GM12878 (cell line): Measurements from ENCODE around the gene SRP14. TPM values are rescaled to one million over a fixed set of nuclear protein-coding genes. Genes with fewer than 3 reads are reported as not detected.

Experiments used
- ATAC-seq: fragments of 200-7000 bp; cut with Tn5 transposase; 3 replicates; pipeline ENCODE4 v1.9.1; 2020; ENCODE audit warnings: mild to moderate bottlenecking, moderate library complexity
- BruUV-seq: library from RNA; stranded (reverse); fragments of 400-500 nt; replicated peaks from 2 replicates; lab custom pipeline; 2021; lab: Mats Ljungman, UMichigan
- CTCF ChIA-PET: fragments of 300-600 bp; sonication (Branson Sonifier 250); formaldehyde crosslinking; extraction: SDS; loops from one replicate; lab custom pipeline; 2021; ENCODE audit warnings: inconsistent platforms; lab: Yijun Ruan, JAX
- POLR2A ChIA-PET: fragments of 350-600 bp; formaldehyde crosslinking; extraction: SDS; loops from one replicate; lab custom pipeline; 2021; ENCODE audit warnings: inconsistent platforms; lab: Charles Lee
- RAD21 ChIA-PET: fragments of 300-600 bp; sonication (Branson Sonifier 250); formaldehyde crosslinking; loops from one replicate; lab custom pipeline; 2023; ENCODE audit warnings: antibody characterized with exemption; ENCODE audit not compliant: unreplicated experiment; lab: Charles Lee
- SMC1A ChIA-PET: fragments of 300-600 bp; sonication (Branson Sonifier 250); formaldehyde crosslinking; loops from one replicate; lab custom pipeline; 2023; ENCODE audit not compliant: unreplicated experiment, uncharacterized antibody; lab: Charles Lee
- DNase-seq: peaks from one replicate; pipeline ENCODE4 v3.0.0-alpha.2; 2011; ENCODE audit warnings: low read depth, low spot score
- FAIRE-seq: peaks from 3 replicates; lab custom pipeline; 2011; peaks lifted over from hg19 to GRCh38; lab: Jason Lieb, UNC
- H2AFZ ChIP-seq: 2 replicates; pipeline ENCODE4 v1.6.0; 2011; ENCODE audit warnings: low read depth, low read length, control low read depth; ENCODE audit not compliant: control insufficient read depth
- H3K27ac ChIP-seq: 2 replicates; pipeline ENCODE4 v1.5.1; 2011; ENCODE audit warnings: control low read depth; ENCODE audit not compliant: control insufficient read depth, insufficient read depth
- H3K27me3 ChIP-seq, 2 experiments: replicated peaks in 1 of 2; 2 replicates each; pipeline versions ENCODE4 v1.6.0 to v1.6.1; 2011; ENCODE audit warnings: low read length in 1 of 2; ENCODE audit not compliant: control insufficient read depth in 2 of 2, insufficient read depth in 2 of 2
- H3K36me3 ChIP-seq, 2 experiments: 2 replicates each; pipeline ENCODE4 v1.5.1; 2011; ENCODE audit warnings: low read length in 1 of 2; ENCODE audit not compliant: control insufficient read depth in 2 of 2, insufficient read depth in 2 of 2
- H3K4me1 ChIP-seq: 2 replicates; pipeline ENCODE4 v1.6.1; 2011; ENCODE audit warnings: mild to moderate bottlenecking, low read length, moderate library complexity, mixed read lengths; ENCODE audit not compliant: control insufficient read depth, insufficient read depth
- H3K4me2 ChIP-seq: 2 replicates; pipeline ENCODE4 v1.6.0; 2011; ENCODE audit warnings: control low read depth; ENCODE audit not compliant: control insufficient read depth, insufficient read depth
- H3K4me3 ChIP-seq: fragments of 200-600 bp; sonication (generic); 2 replicates; pipeline ENCODE4 v1.5.1; 2016
- H3K79me2 ChIP-seq: 2 replicates; pipeline ENCODE4 v1.6.0; 2011; ENCODE audit warnings: low read length; ENCODE audit not compliant: control insufficient read depth, insufficient read depth
- H3K9ac ChIP-seq: 2 replicates; pipeline ENCODE4 v1.8.0; 2011; ENCODE audit warnings: low read length, control low read depth, mixed read lengths; ENCODE audit not compliant: control insufficient read depth, insufficient read depth
- H3K9me3 ChIP-seq: replicated peaks from 3 replicates; pipeline ENCODE4 v1.5.1; 2011; ENCODE audit warnings: mild to moderate bottlenecking, low read length; ENCODE audit not compliant: control insufficient read depth, insufficient read depth
- H4K20me1 ChIP-seq: 2 replicates; pipeline ENCODE4 v1.6.0; 2011; ENCODE audit not compliant: control insufficient read depth, insufficient read depth
- BCL11A ChIP-seq: IDR thresholded peaks from 2 replicates; pipeline ENCODE4 v1.6.1; 2011; ENCODE audit warnings: low read depth, low read length
- BHLHE40 ChIP-seq, 2 experiments: fragments of 450-650 bp in 1 of 2; IDR thresholded peaks; 2 replicates each; pipeline ENCODE4 v1.6.1; 2011 to 2017; ENCODE audit warnings: low read depth in 2 of 2, borderline replicate concordance in 1 of 2, improper control_type of control experiment in 1 of 2, low read length in 1 of 2, mild to moderate bottlenecking in 1 of 2
- EED ChIP-seq: sonication (generic); IDR thresholded peaks from 2 replicates; pipeline ENCODE4 v1.6.1; 2016; ENCODE audit warnings: antibody characterized with exemption, low read depth
- HDAC6 ChIP-seq: fragments of 200-600 bp; sonication (generic); IDR thresholded peaks from one replicate; pipeline ENCODE4 v1.8.0; 2017; ENCODE audit warnings: antibody characterized with exemption; ENCODE audit not compliant: unreplicated experiment
- IRF3 ChIP-seq: fragments of 450-650 bp; IDR thresholded peaks from 2 replicates; pipeline ENCODE4 v1.6.1; 2014; ENCODE audit warnings: mild to moderate bottlenecking
- JUNB ChIP-seq: IDR thresholded peaks from 2 replicates; pipeline ENCODE4 v1.6.1; 2016; ENCODE audit warnings: antibody characterized with exemption, mild to moderate bottlenecking
- JUND ChIP-seq: IDR thresholded peaks from 2 replicates; pipeline ENCODE4 v1.6.1; 2012; ENCODE audit warnings: low read depth, mild to moderate bottlenecking, low read length, improper control_type of control experiment, moderate library complexity
- KLF5 ChIP-seq: fragments of 450-650 bp; IDR thresholded peaks from 2 replicates; pipeline ENCODE4 v1.6.1; 2014; ENCODE audit warnings: mild to moderate bottlenecking; ENCODE audit not compliant: partially characterized antibody
- NBN ChIP-seq: fragments of 450-650 bp; IDR thresholded peaks from 2 replicates; pipeline ENCODE4 v1.6.1; 2016
- RAD21 ChIP-seq: IDR thresholded peaks from 2 replicates; pipeline ENCODE4 v1.6.1; 2011; ENCODE audit warnings: mild to moderate bottlenecking, low read depth, low read length, moderate library complexity; ENCODE audit not compliant: insufficient read depth
- SMC3 ChIP-seq: IDR thresholded peaks from 2 replicates; pipeline ENCODE4 v1.6.1; 2011; ENCODE audit warnings: low read length, improper control_type of control experiment, borderline replicate concordance
- SRF ChIP-seq, 2 experiments: IDR thresholded peaks; 2 replicates each; pipeline ENCODE4 v1.6.1; 2011; ENCODE audit warnings: low read depth in 2 of 2, low read length in 2 of 2, mild to moderate bottlenecking in 1 of 2, moderate library complexity in 1 of 2
- SUPT20H ChIP-seq: IDR thresholded peaks from 2 replicates; pipeline ENCODE4 v1.6.1; 2011; ENCODE audit warnings: low read depth, mild to moderate bottlenecking, low read length, moderate library complexity, borderline replicate concordance; ENCODE audit not compliant: control insufficient read depth
- TAF1 ChIP-seq: IDR thresholded peaks from 2 replicates; pipeline ENCODE4 v1.6.1; 2011; ENCODE audit warnings: mild to moderate bottlenecking, low read depth, low read length, borderline replicate concordance
- TCF7 ChIP-seq: IDR thresholded peaks from 2 replicates; pipeline ENCODE4 v1.6.1; 2014; ENCODE audit warnings: antibody characterized with exemption, borderline replicate concordance
- WGBS: methylation state at CpG from one replicate; pipeline ENCODE4 v1.1.6; 2016; ENCODE audit warnings: low lambda C conversion rate; ENCODE audit not compliant: insufficient replicate concordance, insufficient coverage; ENCODE audit errors: missing lambda C conversion rate; 5-methylcytosine and 5-hydroxymethylcytosine counted together
- in situ Hi-C: fragments of 300-500 bp; cut with MboI; formaldehyde crosslinking; loops from 9 replicates; pipeline ENCODE4 v1.14.3; 2018; ENCODE audit warnings: mixed read lengths
- intact Hi-C: fragments of 100-400 bp; cut with micrococcal nuclease; formaldehyde crosslinking; loops from one replicate; pipeline ENCODE4 v1.14.2; 2022; ENCODE audit not compliant: unreplicated experiment
- polyA plus RNA-seq, 11 experiments: library from polyadenylated mRNA; depleted of rRNA in 4 of 11; unstranded in 6 of 11; stranded (reverse) in 5 of 11; fragments of >200 nt; fragmentation: Nextera tagmentation in 4 of 11; fragmentation: Illumina TruSeq in 1 of 11; extraction: Ambion mirVana in 4 of 11; extraction: Trizol in 1 of 11; gene quantifications; 1 replicate in 1 of 11; 2 replicates in 10 of 11; pipeline versions ENCODE4 v1.2.1 to v1.2.3, GENCODE V29; 2011 to 2016; ENCODE audit warnings: inconsistent platforms in 2 of 11, missing spikeins in 2 of 11, low read depth in 1 of 11
- total RNA-seq, 4 experiments: library from RNA; depleted of rRNA in 3 of 4; stranded (reverse); fragments of >200 nt in 3 of 4; fragmentation: Illumina TruSeq in 1 of 4; extraction: Trizol in 1 of 4; gene quantifications; 2 replicates each; pipeline versions ENCODE4 v1.2.1 to v1.2.3, GENCODE V29; 2013 to 2021

SRP14 gene
- total and polyA plus RNA-seq, 10 of the 15 experiments (the other 5 are each of a cell fraction or from before 2014, with no cell fraction given) = 141 to 1,182 (median 493) TPM

- in situ Hi-C loops = no loop called here
- no TSS peak for BruUV-seq
- 85% methylated on average over 2 of the region's 2 CpGs for WGBS
These were observed 24.6 kb upstream of the SRP14 start for GRCh38 chr15:40063563-40064011.

GRCh38 chr15:40062816-40063562, 24.0 kb upstream of the SRP14 start:
- intact Hi-C loops = no loop called here
- TF ChIP-seq SRF (IDR thresholded peaks at IDR 0.05; ENCODE audit: low read depth in 2 of 2, low read length in 2 of 2) = no peak
- TF ChIP-seq HDAC6 = no peak
- no peak for TF ChIP-seq SUPT20H
- TF ChIP-seq BHLHE40 (IDR thresholded peaks at IDR 0.05; ENCODE audit: borderline replicate concordance in 1 of 2, low read depth in 2 of 2, low read length in 1 of 2) = no peak
- no peak for TF ChIP-seq JUNB
- no peak for TF ChIP-seq TAF1
- no peak for TF ChIP-seq SMC3
- TF ChIP-seq EED = no peak
- TF ChIP-seq TCF7 = no peak
- no peak for TF ChIP-seq RAD21
- TF ChIP-seq IRF3 = no peak
- no peak for TF ChIP-seq KLF5
- TF ChIP-seq NBN = no peak

More at GRCh38 chr15:40063563-40064011, 24.6 kb upstream of the SRP14 start:
- no peak for DNase-seq
- Histone ChIP-seq H3K36me3 (no peaks in the 10 kb centered on the region), H3K79me2 (no peaks in the 10 kb centered on the region), H3K4me3 (peak overlapping the region; percentile 31; the same call in 1 of the 2 replicates), H3K4me1 (peaks cover 76% of the 10 kb centered on the region), H3K27ac (peak overlapping the region; percentile 96), H3K9ac (peak overlapping the region; percentile 48; the same call in 1 of the 2 replicates), H2AFZ (no peak overlapping the region), H3K9me3 (no peaks in the 10 kb centered on the region), H4K20me1 (no peaks in the 10 kb centered on the region), H3K4me2 (peak overlapping the region; percentile 75), H3K27me3 (no peaks in the 10 kb centered on the region)
- intact Hi-C loops = loop anchor here (2.0 kb wide), 2 partner anchors 17 to 41 kb away; no protein-coding TSS in a partner anchor
- RAD21 ChIA-PET = interaction anchor here (15.7 to 21.0 kb wide), 2 partner anchors 17 to 38 kb away, joined by 151 to 509 read pairs; partner anchors contain the start of gene BMF
- POLR2A ChIA-PET = interaction anchor here (0.9 to 12.9 kb wide), 6 partner anchors 9 to 343 kb away, joined by 3 to 208 read pairs (median 4); no protein-coding TSS in a partner anchor
- no peak for FAIRE-seq
- CTCF ChIA-PET = interaction anchor here (1.0 to 23.9 kb wide), 6 partner anchors 10 to 92 kb away, joined by 3 to 578 read pairs (median 21); partner anchors contain the start of gene BMF
- ATAC-seq = no peak
- TF ChIP-seq KLF5 (no peak), JUND (no peak), BCL11A (no peak)
- SMC1A ChIA-PET = interaction anchor here (1.3 to 43.9 kb wide), 4 partner anchors 10 to 102 kb away, joined by 3 to 981 read pairs (median 49); partner anchors contain the start of gene BMF

More at GRCh38 chr15:40062816-40063562, 24.0 kb upstream of the SRP14 start:
- Histone ChIP-seq H3K79me2 (no peaks in the 10 kb centered on the region), H3K36me3 (no peaks in the 10 kb centered on the region), H3K27ac (peak overlapping the region; percentile 96), H3K4me3 (no peak overlapping the region), H3K9ac (peak overlapping the region; percentile 48; the same call in 1 of the 2 replicates), H3K27me3 (no peaks in the 10 kb centered on the region), H4K20me1 (no peaks in the 10 kb centered on the region), H3K9me3 (no peaks in the 10 kb centered on the region), H2AFZ (no peak overlapping the region), H3K4me1 (peaks cover 77% of the 10 kb centered on the region), H3K4me2 (peak overlapping the region; percentile 75)
- POLR2A ChIA-PET = interaction anchor here (0.5 to 12.9 kb wide), 6 partner anchors 9 to 119 kb away, joined by 3 to 208 read pairs (median 6); no protein-coding TSS in a partner anchor
- RAD21 ChIA-PET = interaction anchor here (1.2 to 21.0 kb wide), 4 partner anchors 9 to 139 kb away, joined by 3 to 509 read pairs (median 78); partner anchors contain the start of gene BMF
- CTCF ChIA-PET = interaction anchor here (2.2 to 23.9 kb wide), 5 partner anchors 10 to 102 kb away, joined by 5 to 578 read pairs (median 27); partner anchors contain the start of gene BMF
- FAIRE-seq (no peak), ATAC-seq (no peak), DNase-seq (no peak)
- WGBS = 89% methylated on average over 10 of the region's 10 CpGs
- in situ Hi-C loops = no loop called here
- BruUV-seq = no TSS peak
- SMC1A ChIA-PET = interaction anchor here (1.3 to 43.9 kb wide), 4 partner anchors 9 to 103 kb away, joined by 3 to 981 read pairs (median 49); partner anchors contain the start of gene BMF
